K562 (cell line): Measurements from ENCODE around the gene SLC1A3.

Experiments
- CHD2 ChIP-seq: IDR thresholded peaks from 2 replicates; pipeline ENCODE4 v1.6.1; 2011; ENCODE audit warnings: low read depth, low read length
- FOXM1 ChIP-seq, 2 experiments: fragments of 450-650 bp in 1 of 2; sonication (generic) in 1 of 2; formaldehyde crosslinking in 1 of 2; IDR thresholded peaks; 2 replicates each; pipeline versions ENCODE4 v1.6.1 to v1.9.0; 2017 to 2022; ENCODE audit warnings: low read depth in 2 of 2, mild to moderate bottlenecking in 2 of 2, missing genetic modification reagents in 1 of 2, moderate library complexity in 1 of 2
- NFE2 ChIP-seq: IDR thresholded peaks from 2 replicates; pipeline ENCODE4 v1.6.1; 2014; ENCODE audit warnings: antibody characterized with exemption, low read depth
- TAF1 ChIP-seq: IDR thresholded peaks from 2 replicates; pipeline ENCODE4 v1.6.1; 2011; ENCODE audit warnings: mild to moderate bottlenecking, low read length, moderate library complexity; ENCODE audit not compliant: insufficient read depth, control insufficient read depth, severe bottlenecking; ENCODE audit errors: extremely low read depth
- TF ChIP-seq, protein P1 (sequence below): sonication (generic); formaldehyde crosslinking; IDR thresholded peaks from 2 replicates; pipeline ENCODE4 v1.9.0; 2022; ENCODE audit warnings: mild to moderate bottlenecking, missing genetic modification reagents
- TF ChIP-seq, protein P2 (sequence below): sonication (generic); formaldehyde crosslinking; IDR thresholded peaks from 2 replicates; pipeline ENCODE4 v1.5.0; 2020; ENCODE audit warnings: missing genetic modification reagents

DNA sequence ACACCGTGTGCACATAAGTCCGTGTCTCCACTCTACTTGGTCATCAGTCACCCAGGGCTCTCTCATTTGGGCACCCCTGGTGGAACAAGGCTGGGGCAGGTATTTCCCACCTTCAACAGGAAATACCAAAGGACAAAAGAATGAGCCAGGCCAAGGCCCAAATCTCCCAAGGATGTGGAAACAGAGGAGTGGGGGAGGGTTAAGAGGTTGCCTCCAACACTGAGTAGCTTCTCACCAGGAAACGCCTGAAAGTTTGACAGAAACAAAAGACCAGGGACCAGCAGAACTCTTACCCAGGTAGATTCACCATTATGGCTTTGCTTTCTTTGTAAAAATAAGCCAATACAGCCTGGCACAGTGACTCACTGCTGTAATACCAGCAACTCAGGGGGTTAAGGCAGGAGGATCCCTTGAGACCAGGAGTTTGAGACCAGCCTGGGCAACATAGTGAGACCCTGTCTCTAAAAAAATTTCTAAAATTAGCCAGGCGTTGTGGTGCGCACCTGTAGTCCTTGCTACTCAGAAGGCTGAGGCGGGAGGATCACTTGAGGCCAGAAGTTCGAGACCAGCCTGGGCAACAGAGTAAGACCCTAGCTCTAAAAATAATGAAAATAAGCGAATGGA lies 12.7 kb downstream of the SLC1A3 start:
- TF ChIP-seq, protein P1, sequence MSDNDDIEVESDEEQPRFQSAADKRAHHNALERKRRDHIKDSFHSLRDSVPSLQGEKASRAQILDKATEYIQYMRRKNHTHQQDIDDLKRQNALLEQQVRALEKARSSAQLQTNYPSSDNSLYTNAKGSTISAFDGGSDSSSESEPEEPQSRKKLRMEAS (CRISPR knock-in tag) = no peak
- TF ChIP-seq NFE2 (no peak), CHD2 (no peak), FOXM1 (IDR thresholded peaks at IDR 0.05; ENCODE audit: low read depth) (no peak), FOXM1 (CRISPR knock-in tag; IDR thresholded peaks at IDR 0.05; ENCODE audit: low read depth) (no peak), TAF1 (no peak)
- TF ChIP-seq, protein P2, sequence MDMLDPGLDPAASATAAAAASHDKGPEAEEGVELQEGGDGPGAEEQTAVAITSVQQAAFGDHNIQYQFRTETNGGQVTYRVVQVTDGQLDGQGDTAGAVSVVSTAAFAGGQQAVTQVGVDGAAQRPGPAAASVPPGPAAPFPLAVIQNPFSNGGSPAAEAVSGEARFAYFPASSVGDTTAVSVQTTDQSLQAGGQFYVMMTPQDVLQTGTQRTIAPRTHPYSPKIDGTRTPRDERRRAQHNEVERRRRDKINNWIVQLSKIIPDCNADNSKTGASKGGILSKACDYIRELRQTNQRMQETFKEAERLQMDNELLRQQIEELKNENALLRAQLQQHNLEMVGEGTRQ (CRISPR knock-in tag) = no peak
